ENCODE data around the gene LY6G5C. TPM values are rescaled to one million over a fixed set of nuclear protein-coding genes. Genes with fewer than 3 reads are reported as not detected.

LY6G5C gene
- total RNA-seq, 1 donor = 0.65 TPM

Small RNAs within 50 kb of the gene (small RNA-seq; reads per million reads assigned to genes)
- gene LY6G6D (not detected), gene MIR4646 (not detected), gene MIR6832 (0.23 reads per million), gene RF00019 (not detected)

Other genes with a start within 250 kb of the LY6G5C start
- 6.5 and 8.6 TPM in 2 replicates for gene MICB, start 182.9 kb downstream of the LY6G5C start, total RNA-seq
- gene MCCD1, start 152.1 kb downstream of the LY6G5C start, total RNA-seq = not detected in 2 replicates
- gene DDX39B, start 139.1 kb downstream of the LY6G5C start, total RNA-seq = 262 and 345 TPM in 2 replicates
- 3.4 and 3.5 TPM in 2 replicates for gene ATP6V1G2, start 134.5 kb downstream of the LY6G5C start, total RNA-seq
- gene NFKBIL1, start 133.5 kb downstream of the LY6G5C start, total RNA-seq = 22.9 and 26.5 TPM in 2 replicates
- gene LTA, start 108.8 kb downstream of the LY6G5C start, total RNA-seq = not detected in 2 replicates
- not detected in 2 replicates for gene TNF, start 105.5 kb downstream of the LY6G5C start, total RNA-seq
- not detected in 2 replicates for gene LTB, start 98.6 kb downstream of the LY6G5C start, total RNA-seq
- not detected in 2 replicates for gene LST1, start 94.8 kb downstream of the LY6G5C start, total RNA-seq
- not detected in 2 replicates for gene NCR3, start 88.1 kb downstream of the LY6G5C start, total RNA-seq
- gene AIF1, start 65.8 kb downstream of the LY6G5C start, total RNA-seq = not detected in 2 replicates
- gene PRRC2A, start 60.4 kb downstream of the LY6G5C start, total RNA-seq = 49.4 and 57.4 TPM in 2 replicates
- gene BAG6, start 28.4 kb downstream of the LY6G5C start, total RNA-seq = 127 and 138 TPM in 2 replicates
- 2.0 and 2.2 TPM in 2 replicates for gene APOM, start 25.2 kb downstream of the LY6G5C start, total RNA-seq
- 15.2 and 19.5 TPM in 2 replicates for gene C6orf47, start 20.3 kb downstream of the LY6G5C start, total RNA-seq
- 17.0 and 17.1 TPM in 2 replicates for gene GPANK1, start 16.1 kb downstream of the LY6G5C start, total RNA-seq
- gene CSNK2B, start 15.0 kb downstream of the LY6G5C start, total RNA-seq = 118 and 149 TPM in 2 replicates
- 4.2 and 4.8 TPM in 2 replicates for gene LY6G5B, start 11.1 kb downstream of the LY6G5C start, total RNA-seq
- 29.9 and 35.3 TPM in 2 replicates for gene ABHD16A, start 22.3 kb upstream of the LY6G5C start, total RNA-seq
- gene LY6G6F, start 25.8 kb upstream of the LY6G5C start, total RNA-seq = not detected in 2 replicates
- gene LY6G6D, start 34.3 kb upstream of the LY6G5C start, total RNA-seq = not detected in 2 replicates
- not detected in 2 replicates for gene LY6G6C, start 40.7 kb upstream of the LY6G5C start, total RNA-seq
- gene MPIG6B, start 42.3 kb upstream of the LY6G5C start, total RNA-seq = not detected in 2 replicates
- 76.2 and 84.3 TPM in 2 replicates for gene DDAH2, start 48.2 kb upstream of the LY6G5C start, total RNA-seq
- 597 and 600 TPM in 2 replicates for gene CLIC1, start 55.5 kb upstream of the LY6G5C start, total RNA-seq
- 10.7 and 12.3 TPM in 2 replicates for gene MSH5, start 58.9 kb upstream of the LY6G5C start, total RNA-seq
- gene SAPCD1, start 81.6 kb upstream of the LY6G5C start, total RNA-seq = 0.54 and 1.4 TPM in 2 replicates
- 1.0 and 1.9 TPM in 2 replicates for gene VWA7, start 96.3 kb upstream of the LY6G5C start, total RNA-seq
- 38.3 and 45.2 TPM in 2 replicates for gene VARS1, start 114.7 kb upstream of the LY6G5C start, total RNA-seq
- 28.3 and 32.4 TPM in 2 replicates for gene LSM2, start 125.9 kb upstream of the LY6G5C start, total RNA-seq
- gene HSPA1L, start 134.2 kb upstream of the LY6G5C start, total RNA-seq = 1.0 and 1.4 TPM in 2 replicates
- gene HSPA1A, start 134.5 kb upstream of the LY6G5C start, total RNA-seq = 91.1 and 137 TPM in 2 replicates
- gene HSPA1B, start 146.7 kb upstream of the LY6G5C start, total RNA-seq = 123 and 152 TPM in 2 replicates
- 48.6 and 57.6 TPM in 2 replicates for gene NEU1, start 181.8 kb upstream of the LY6G5C start, total RNA-seq
- 0.22 TPM in 1 of 2 replicates, not detected in the other for gene SLC44A4, start 197.9 kb upstream of the LY6G5C start, total RNA-seq
- gene EHMT2, start 216.6 kb upstream of the LY6G5C start, total RNA-seq = 41.4 and 51.4 TPM in 2 replicates
- gene ZBTB12, start 221.0 kb upstream of the LY6G5C start, total RNA-seq = 1.3 and 1.9 TPM in 2 replicates
- 19.1 and 22.0 TPM in 2 replicates for gene C2, start 246.7 kb upstream of the LY6G5C start, total RNA-seq